ENCODE measurements around the gene FAM217B.

Gene FAM217B

GRCh38 chr20:59940129-59940955 is at the start of gene FAM217B, which contains the start of gene PPP1R3D:
Gene FAM217B, plus strand, starts transcription at chr20:59940389. Its CDS starts 3,555 bp downstream, at chr20:59943944.
Gene PPP1R3D, minus strand, starts transcription at chr20:59940305. Its CDS starts 374 bp downstream, at chr20:59939931.
- DNase-seq = peak; percentile 94
- peak; percentile 95 for ATAC-seq

- DNase-seq (no peak), ATAC-seq (no peak)
These were observed 48.6 kb upstream of the FAM217B start for GRCh38 chr20:59891581-59891980.

- ATAC-seq = no peak
- no peak for DNase-seq
These were observed 44.3 kb upstream of the FAM217B start for GRCh38 chr20:59895908-59896307.

- ATAC-seq (no peak), DNase-seq (no peak)
These were observed 37.7 kb upstream of the FAM217B start for GRCh38 chr20:59902470-59902869.

- DNase-seq (no peak), ATAC-seq (no peak)
These were observed 36.6 kb upstream of the FAM217B start for GRCh38 chr20:59903621-59904020.

GRCh38 chr20:59908855-59909254 is 31.3 kb upstream of the FAM217B start:
- DNase-seq (no peak), ATAC-seq (no peak)

- ATAC-seq (no peak), DNase-seq (no peak)
These were observed 29.1 kb upstream of the FAM217B start for GRCh38 chr20:59911041-59911440.

- DNase-seq (no peak), ATAC-seq (no peak)
These were observed 27.6 kb upstream of the FAM217B start for GRCh38 chr20:59912609-59913008.

GRCh38 chr20:59920944-59921343 is 19.2 kb upstream of the FAM217B start:
- no peak for DNase-seq
- ATAC-seq = no peak

- no peak for DNase-seq
- no peak for ATAC-seq
These were observed 16.7 kb upstream of the FAM217B start for GRCh38 chr20:59923514-59923913.

- ATAC-seq (no peak), DNase-seq (no peak)
These were observed 14.8 kb upstream of the FAM217B start for GRCh38 chr20:59925359-59925758.

- no peak for DNase-seq
- ATAC-seq = no peak
These were observed 14.3 kb upstream of the FAM217B start for GRCh38 chr20:59925899-59926298.

GRCh38 chr20:59931511-59932312 is 8.5 kb upstream of the FAM217B start:
- no peak for DNase-seq
- no peak for ATAC-seq

GRCh38 chr20:59932616-59933295 is 7.4 kb upstream of the FAM217B start:
- DNase-seq = no peak
- ATAC-seq = no peak

- peak; percentile 63 for DNase-seq
- peak; percentile 71 for ATAC-seq
These were observed 6.8 kb upstream of the FAM217B start, which contains the start of gene SYCP2 for GRCh38 chr20:59933296-59933848. Gene SYCP2, minus strand, starts transcription at chr20:59933637. Its CDS starts 11,224 bp downstream, at chr20:59922413.

GRCh38 chr20:59933849-59934585 is 6.2 kb upstream of the FAM217B start:
- DNase-seq (peak; percentile 85), ATAC-seq (peak; percentile 80)

GRCh38 chr20:59935457-59936185 is 4.6 kb upstream of the FAM217B start:
- DNase-seq = no peak
- ATAC-seq = no peak

- DNase-seq = no peak
- ATAC-seq = no peak
These were observed 3.8 kb upstream of the FAM217B start for GRCh38 chr20:59936409-59936808.

GRCh38 chr20:59937150-59937549 is 3.0 kb upstream of the FAM217B start:
- ATAC-seq (no peak), DNase-seq (no peak)

GRCh38 chr20:59938221-59938620 is 2.0 kb upstream of the FAM217B start:
- ATAC-seq (no peak), DNase-seq (no peak)

- no peak for DNase-seq
- ATAC-seq = no peak
These were observed 1.5 kb upstream of the FAM217B start for GRCh38 chr20:59938696-59939051.
